Measurements from ENCODE around the gene TSGA10IP. TPM values are rescaled to one million over a fixed set of nuclear protein-coding genes. Genes with fewer than 3 reads are reported as not detected.

Gene TSGA10IP
- total RNA-seq, 1 experiment from 2014 or later = 3.4 TPM

- TF ChIP-seq ATF2 (CRISPR knock-in tag; IDR thresholded peaks at IDR 0.05; ENCODE audit: borderline replicate concordance, low read depth) = no peak
Measured at GRCh38 chr11:65919141-65919572, 26.1 kb upstream of the TSGA10IP start, which contains the start of gene DRAP1 (continued).

GRCh38 chr11:65919573-65920371 lies 25.5 kb upstream of the TSGA10IP start:
- H3K4me1 Mint-ChIP-seq = peaks cover 16% of the 10 kb centered on the region
- POLR2A ChIA-PET = no interaction called here
- TF ChIP-seq FOXK1 (CRISPR knock-in tag; IDR thresholded peaks at IDR 0.05) = 0 out of 2 replicates have a peak, but pooled peaks have one; percentile 9
- no peak for TF ChIP-seq TCF7 (CRISPR knock-in tag; IDR thresholded peaks at IDR 0.05; ENCODE audit: low read depth)
- peak; percentile 15; the same call in 1 of the 2 replicates for TF ChIP-seq FOXP4 (CRISPR knock-in tag; IDR thresholded peaks at IDR 0.05)
- peak; percentile 16; the same call in 1 of the 2 replicates for TF ChIP-seq FOXP1 (CRISPR knock-in tag; IDR thresholded peaks at IDR 0.05; ENCODE audit: borderline replicate concordance)
- H3K9me3 Mint-ChIP-seq = no peaks in the 10 kb centered on the region
- no peak overlapping the region; the same call in 1 of the 2 replicates for H3K27ac Mint-ChIP-seq
- H3K27me3 Mint-ChIP-seq (ENCODE audit: low read depth) = peaks cover 3% of the 10 kb centered on the region; the same call in 1 of the 2 replicates
- DNase-seq (ENCODE audit: low spot score) = peak; percentile 48
- CTCF ChIA-PET = interaction anchor here (1.0 to 1.5 kb wide), 2 partner anchors 12 to 35 kb away, joined by 3 to 4 read pairs; no protein-coding TSS in a partner anchor
- peak; percentile 5 for ATAC-seq
- H3K36me3 Mint-ChIP-seq = peaks cover 12% of the 10 kb centered on the region
- peak overlapping the region; percentile 82 for H3K4me3 Mint-ChIP-seq

GRCh38 chr11:65920372-65920802 lies 24.9 kb upstream of the TSGA10IP start:
- ChIA-PET CTCF (interaction anchor here (0.7 to 1.5 kb wide), 4 partner anchors 12 to 36 kb away, joined by 3 to 6 read pairs (median 4); partner anchors contain the start of gene FIBP), POLR2A (no interaction called here)
- H3K4me1 Mint-ChIP-seq = peaks cover 9% of the 10 kb centered on the region
- peaks cover 12% of the 10 kb centered on the region for H3K36me3 Mint-ChIP-seq
- no peaks in the 10 kb centered on the region for H3K27me3 Mint-ChIP-seq (ENCODE audit: low read depth)
- H3K9me3 Mint-ChIP-seq = no peaks in the 10 kb centered on the region
- ATAC-seq = no peak
- H3K27ac Mint-ChIP-seq = no peak overlapping the region
- H3K4me3 Mint-ChIP-seq = peak overlapping the region; percentile 82
- no peak for DNase-seq (ENCODE audit: low spot score)
- TF ChIP-seq USF1 (CRISPR knock-in tag; IDR thresholded peaks at IDR 0.05) = no peak
- no peak for TF ChIP-seq OVOL2 (CRISPR knock-in tag; IDR thresholded peaks at IDR 0.05; ENCODE audit: borderline replicate concordance)
- no peak for TF ChIP-seq ZNF219 (CRISPR knock-in tag; IDR thresholded peaks at IDR 0.05; ENCODE audit: borderline replicate concordance)
- no peak for TF ChIP-seq IRF1 (CRISPR knock-in tag; IDR thresholded peaks at IDR 0.05)
- no peak for TF ChIP-seq ARID4B (CRISPR knock-in tag; IDR thresholded peaks at IDR 0.05; ENCODE audit: borderline replicate concordance)
- TF ChIP-seq ZNF425 (CRISPR knock-in tag; conservative IDR thresholded peaks at IDR 0.05) = no peak
- TF ChIP-seq CDX4 (CRISPR knock-in tag; IDR thresholded peaks at IDR 0.05; ENCODE audit: borderline replicate concordance) = no peak
- TF ChIP-seq ZNF263 (CRISPR knock-in tag; IDR thresholded peaks at IDR 0.05; ENCODE audit: low read depth) = no peak
- no peak for TF ChIP-seq HMGA2 (CRISPR knock-in tag; IDR thresholded peaks at IDR 0.05)
- no peak for TF ChIP-seq ZNF232 (CRISPR knock-in tag; IDR thresholded peaks at IDR 0.05)
- no peak for TF ChIP-seq ZSCAN18 (CRISPR knock-in tag; IDR thresholded peaks at IDR 0.05)
